HEK293T (cell line): Measurements from ENCODE around the gene C9orf152.

ENCODE experiments used
- ARNT ChIP-seq: fragments of 450-650 bp; IDR thresholded peaks from 2 replicates; pipeline ENCODE4 v1.6.1; 2017; ENCODE audit warnings: mild to moderate bottlenecking
- BHLHE40 ChIP-seq: fragments of 450-650 bp; IDR thresholded peaks from 2 replicates; pipeline ENCODE4 v1.6.1; 2016; ENCODE audit warnings: mild to moderate bottlenecking, moderate library complexity, borderline replicate concordance
- CTBP1 ChIP-seq: fragments of 450-650 bp; IDR thresholded peaks from 2 replicates; pipeline ENCODE4 v1.6.1; 2016; ENCODE audit warnings: borderline replicate concordance
- FOXA1 ChIP-seq: fragments of 450-650 bp; IDR thresholded peaks from 2 replicates; pipeline ENCODE4 v1.6.1; 2016; ENCODE audit warnings: mild to moderate bottlenecking
- FOXM1 ChIP-seq: fragments of 450-650 bp; IDR thresholded peaks from 2 replicates; pipeline ENCODE4 v1.6.1; 2017; ENCODE audit warnings: mild to moderate bottlenecking, borderline replicate concordance
- HDGF ChIP-seq: fragments of 450-650 bp; IDR thresholded peaks from 2 replicates; pipeline ENCODE4 v1.6.1; 2017; ENCODE audit warnings: antibody characterized with exemption, borderline replicate concordance
- L3MBTL2 ChIP-seq: fragments of 450-650 bp; conservative IDR thresholded peaks from 2 replicates; pipeline ENCODE4 v1.6.1; 2016; ENCODE audit warnings: mild to moderate bottlenecking
- NFRKB ChIP-seq: fragments of 450-650 bp; IDR thresholded peaks from 2 replicates; pipeline ENCODE4 v1.6.1; 2016; ENCODE audit warnings: mild to moderate bottlenecking, moderate library complexity
- SP1 ChIP-seq: fragments of 450-650 bp; IDR thresholded peaks from 2 replicates; pipeline ENCODE4 v1.6.1; 2017
- SUZ12 ChIP-seq: fragments of 450-650 bp; IDR thresholded peaks from 2 replicates; pipeline ENCODE4 v1.6.1; 2016; ENCODE audit warnings: mild to moderate bottlenecking

- TF ChIP-seq NFRKB (no peak), CTBP1 (no peak), FOXA1 (no peak), FOXM1 (no peak), ARNT (no peak), BHLHE40 (no peak), HDGF (no peak), SUZ12 (no peak), L3MBTL2 (no peak), SP1 (no peak)
Measured at GRCh38 chr9:110252509-110253139, 44.7 kb upstream of the C9orf152 start.
